ENCODE data around the gene DTHD1.
A peak's percentile ranks its signal among the peaks of the same experiment; 100 is the strongest.

Gene DTHD1

GRCh38 chr4:36351082-36351666, 69.8 kb downstream of the DTHD1 start:
- DNase-seq, result peak; percentile 6 to 66

GRCh38 chr4:36353998-36354397, 72.6 kb downstream of the DTHD1 start:
- no peak for DNase-seq

- DNase-seq, result no peak
Observed at GRCh38 chr4:36358173-36358572, 76.8 kb downstream of the DTHD1 start.

- no peak for DNase-seq
Observed at GRCh38 chr4:36360755-36361154, 79.3 kb downstream of the DTHD1 start.

GRCh38 chr4:36363024-36363423, 81.6 kb downstream of the DTHD1 start:
- DNase-seq, result no peak

GRCh38 chr4:36374836-36375511, 93.6 kb downstream of the DTHD1 start:
- no peak for DNase-seq

- no peak for DNase-seq
Observed at GRCh38 chr4:36385951-36386571, 104.6 kb downstream of the DTHD1 start.

- DNase-seq, result peak in 1 of 2 experiments; percentile 32
Observed at GRCh38 chr4:36386691-36387090, 105.3 kb downstream of the DTHD1 start.

- DNase-seq, result no peak
Observed at GRCh38 chr4:36388710-36389109, 107.3 kb downstream of the DTHD1 start.

GRCh38 chr4:36391411-36391810, 110.0 kb downstream of the DTHD1 start:
- DNase-seq, result no peak

- DNase-seq, result no peak
Observed at GRCh38 chr4:36392024-36392423, 110.6 kb downstream of the DTHD1 start.

- no peak for DNase-seq
Observed at GRCh38 chr4:36392916-36393315, 111.5 kb downstream of the DTHD1 start.
